Activated CD4-positive, alpha-beta T cell treated with anti-CD3 and anti-CD28 coated beads, Interleukin-2, amount 50 U/mL, for 16 hours (primary cell): ENCODE results near the gene MATN4.

Source experiments
- DNase-seq: peaks from one replicate; pipeline ENCODE4 v3.0.0-alpha.2; 2020

The MATN4 gene

DNA sequence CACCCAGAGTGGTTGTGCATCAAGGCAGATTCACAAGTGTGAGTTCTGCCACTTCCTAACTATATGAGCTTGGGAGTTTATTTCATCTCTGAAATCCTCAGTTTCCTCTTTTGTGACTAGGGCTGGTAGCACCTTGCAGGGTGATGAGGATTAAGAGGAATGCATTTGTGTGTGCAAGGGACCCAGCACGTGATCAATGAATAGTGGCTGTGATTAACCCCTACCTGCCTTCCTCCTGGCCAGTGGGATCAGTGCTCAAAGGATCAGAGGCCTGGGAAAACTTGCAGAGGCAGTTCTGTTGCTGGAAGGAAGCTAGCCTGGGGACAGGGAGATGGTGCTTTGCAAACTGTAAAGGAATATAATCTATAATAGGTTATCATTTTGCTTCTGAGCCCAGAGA, 32.9 kb upstream of the MATN4 start:
- no peak for DNase-seq

DNA sequence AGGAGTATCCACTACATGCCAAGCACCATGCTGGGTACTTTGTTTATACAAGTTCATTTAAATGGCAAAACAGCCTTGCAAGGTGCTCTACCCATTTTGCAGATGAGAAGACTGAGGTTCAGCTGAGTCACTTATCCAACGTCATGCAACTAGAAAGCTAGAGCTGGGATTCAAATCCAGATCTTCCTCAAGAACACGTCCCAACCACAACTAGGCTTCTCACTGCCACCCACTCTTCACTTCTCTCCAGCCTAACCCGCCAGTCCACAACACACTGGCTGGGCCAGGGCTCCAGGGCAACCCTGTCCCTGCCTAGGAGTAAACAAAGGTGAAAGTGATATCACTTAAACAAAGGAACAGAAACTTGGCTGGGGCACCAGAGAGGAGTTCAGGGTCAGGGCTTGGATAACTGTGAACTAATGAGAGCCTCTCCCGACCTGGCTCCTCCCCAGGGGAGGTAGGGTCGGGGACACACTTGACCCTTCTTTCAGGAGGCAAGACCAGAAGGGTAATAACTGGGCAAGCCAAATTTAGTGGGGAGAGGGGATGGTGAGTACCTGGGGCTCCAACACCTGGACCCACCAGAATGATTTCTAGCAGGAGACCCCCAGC, 32.2 kb upstream of the MATN4 start:
- no peak for DNase-seq

DNA sequence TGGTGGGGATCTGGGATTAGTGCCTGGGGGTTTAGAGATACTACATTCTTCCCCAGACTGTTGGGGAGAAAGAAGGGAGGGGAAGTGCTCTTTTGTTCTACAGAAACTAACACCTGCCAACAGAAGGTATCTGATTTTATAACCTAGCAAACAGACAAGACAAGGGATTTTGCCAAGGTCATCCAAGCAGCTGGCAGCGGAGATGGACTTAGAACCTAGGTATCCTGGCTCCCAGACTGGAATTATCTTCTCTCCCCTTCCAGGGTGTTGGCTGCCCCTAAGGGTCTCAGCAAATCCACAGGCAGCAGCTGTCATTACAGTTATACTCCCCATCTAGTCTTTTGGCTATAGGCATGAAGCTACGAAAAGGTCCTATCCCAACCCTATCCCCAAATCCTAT, 31.7 kb upstream of the MATN4 start:
- no peak for DNase-seq

DNA sequence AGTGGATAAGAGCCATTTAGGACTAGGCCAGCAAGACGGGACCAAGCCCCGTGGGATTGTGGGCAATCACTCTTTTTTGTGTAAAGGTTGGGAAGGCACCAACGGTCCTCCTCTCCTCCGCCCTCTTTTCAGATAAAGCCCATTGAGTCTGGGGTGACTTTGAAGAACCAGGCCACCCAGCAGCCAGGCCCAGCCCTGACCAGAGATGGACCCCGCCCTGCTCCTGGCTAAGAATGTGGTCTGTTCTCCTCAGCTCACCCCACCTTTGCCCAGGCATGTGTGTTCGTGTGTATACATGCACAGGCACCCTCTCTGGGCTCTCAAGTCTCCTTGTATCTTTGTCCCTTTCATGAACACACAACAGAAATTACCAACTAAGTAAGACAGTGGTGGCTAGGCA, 31.0 kb upstream of the MATN4 start:
- DNase-seq, result no peak

DNA sequence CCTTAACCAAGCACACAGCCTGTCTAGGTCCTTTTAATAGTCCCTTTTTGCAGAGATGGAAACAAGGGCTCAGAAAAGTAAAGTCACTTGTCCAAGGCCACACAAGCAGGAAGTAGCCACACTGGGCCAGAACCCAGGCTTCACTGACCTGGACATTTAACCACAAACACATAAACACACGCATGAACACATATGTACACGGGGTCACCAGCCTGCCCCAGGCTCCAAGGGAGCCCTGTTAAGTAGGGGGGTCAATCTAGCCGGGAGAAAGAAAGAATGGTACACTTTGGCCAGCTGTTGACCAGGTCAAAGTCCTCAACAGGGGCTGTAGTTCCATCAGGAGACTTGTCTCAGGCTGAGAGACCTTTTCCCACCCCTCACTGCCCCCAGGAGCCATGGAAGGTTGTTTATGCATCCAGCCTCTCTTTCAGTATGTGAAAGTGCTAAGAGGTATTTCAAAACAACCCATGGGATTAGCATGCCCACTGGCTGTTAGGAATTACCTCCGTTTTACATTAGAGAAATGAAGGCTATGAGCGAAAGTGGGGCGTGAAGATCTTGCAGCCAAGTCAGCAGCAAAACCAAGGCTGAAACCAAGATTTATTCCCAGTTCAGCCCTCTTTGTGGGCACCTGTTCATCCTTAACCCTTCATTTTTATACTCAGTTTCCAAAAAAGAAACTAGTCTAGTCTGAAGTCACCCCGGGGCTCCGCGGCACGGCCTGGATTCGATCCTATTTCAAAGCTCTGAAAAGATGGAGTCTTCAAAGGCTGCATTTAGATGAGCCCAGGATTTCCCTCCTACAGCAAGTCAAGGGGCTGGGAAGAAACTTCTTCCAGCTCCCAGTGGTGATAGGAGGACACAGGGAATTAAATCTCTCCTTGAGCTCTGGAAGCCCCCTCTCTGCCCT, 30.3 kb upstream of the MATN4 start:
- DNase-seq, result no peak

DNA sequence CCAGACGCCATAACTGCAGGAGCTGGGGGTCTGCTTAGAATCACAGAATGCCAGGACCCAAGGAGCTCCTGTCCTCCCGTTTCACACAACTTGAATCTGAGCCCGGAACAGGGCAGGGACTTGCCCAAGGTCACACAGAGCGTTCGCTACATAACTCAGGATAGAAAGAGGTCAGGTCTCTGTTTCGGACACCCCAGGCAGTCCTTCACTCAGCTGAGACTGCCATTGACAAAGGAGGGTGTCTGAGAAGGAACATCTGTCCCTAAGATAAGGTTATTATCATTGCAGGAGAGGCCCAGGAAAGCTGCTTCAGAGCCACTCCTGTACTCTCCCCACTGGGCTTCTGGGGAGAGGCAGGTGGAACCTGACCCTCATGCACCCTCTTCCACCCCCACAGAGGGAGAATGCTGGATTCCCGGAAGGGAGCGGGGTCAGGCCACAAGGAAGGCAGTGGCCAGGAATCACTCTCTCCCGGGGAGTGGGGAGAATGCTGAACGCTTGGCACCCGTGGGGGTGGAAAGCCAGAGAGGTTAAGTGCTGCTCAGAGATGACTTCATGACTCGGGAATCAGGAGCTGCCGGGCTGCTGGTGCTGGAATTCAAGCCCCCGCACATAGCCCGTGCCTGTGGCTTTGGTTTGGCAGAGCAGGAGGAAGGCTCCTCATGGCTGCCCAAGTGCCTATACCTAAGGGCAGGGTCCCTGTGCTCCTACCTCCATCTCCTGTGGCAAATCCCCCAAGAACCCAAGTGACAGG, 29.4 kb upstream of the MATN4 start:
- DNase-seq, result no peak

DNA sequence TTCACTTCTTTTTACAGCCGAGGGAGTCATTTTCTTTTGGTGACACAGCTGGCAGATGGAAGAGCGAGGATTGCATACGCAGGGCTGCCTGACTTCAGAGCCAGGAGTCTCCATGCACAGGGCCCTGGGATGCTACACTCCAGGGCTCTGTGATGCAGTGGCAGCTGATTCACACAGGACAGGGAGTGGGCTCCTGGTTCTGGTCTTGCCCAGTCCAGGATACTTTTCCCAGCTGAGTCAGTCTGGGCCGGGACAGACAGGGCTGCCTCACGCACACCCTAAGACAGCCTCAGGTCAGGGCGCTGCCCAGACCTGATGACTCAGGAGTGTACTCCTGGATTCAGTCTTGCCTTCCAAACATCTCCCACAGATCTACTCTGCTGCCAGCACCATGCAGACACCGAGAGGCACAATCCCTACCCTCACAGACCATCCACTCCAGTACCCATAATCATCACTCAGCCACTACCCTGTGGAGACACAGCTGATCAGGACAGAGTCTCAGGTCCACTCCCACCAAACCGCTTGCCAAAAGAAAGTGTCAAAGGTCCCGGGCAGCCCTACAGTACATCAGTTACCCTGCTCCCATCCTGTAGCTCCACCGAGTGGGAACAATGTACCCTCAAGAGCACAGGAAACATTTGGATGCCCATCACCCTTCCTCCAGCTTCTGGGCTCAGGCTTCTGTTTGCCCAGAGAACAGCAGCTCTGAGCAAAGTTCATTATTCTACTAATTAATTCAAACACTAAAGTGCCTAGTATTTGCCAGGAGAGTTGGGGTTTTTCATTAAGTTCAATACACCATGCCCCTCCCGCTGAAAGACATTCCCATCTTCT, 28.6 kb upstream of the MATN4 start:
- DNase-seq, result no peak

DNA sequence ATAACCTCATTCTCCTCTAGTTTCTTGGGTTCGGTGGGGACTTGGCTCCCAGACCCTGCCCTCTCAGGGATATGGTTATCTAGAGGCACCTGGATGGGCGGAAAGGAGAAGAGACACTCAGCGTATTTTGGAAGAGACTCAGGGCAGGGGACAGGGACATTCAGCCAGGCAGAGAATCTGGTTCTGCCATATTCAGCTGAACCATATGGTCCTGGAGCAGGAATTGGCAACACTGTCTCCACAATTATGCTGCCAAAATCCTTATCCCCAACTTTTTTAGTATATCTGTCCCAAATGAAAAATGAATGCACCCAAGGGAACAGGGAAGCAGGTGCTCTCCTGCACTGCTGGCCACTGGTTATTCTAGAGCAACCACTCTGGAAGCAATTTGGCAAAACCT, 22.4 kb upstream of the MATN4 start:
- no peak for DNase-seq

DNA sequence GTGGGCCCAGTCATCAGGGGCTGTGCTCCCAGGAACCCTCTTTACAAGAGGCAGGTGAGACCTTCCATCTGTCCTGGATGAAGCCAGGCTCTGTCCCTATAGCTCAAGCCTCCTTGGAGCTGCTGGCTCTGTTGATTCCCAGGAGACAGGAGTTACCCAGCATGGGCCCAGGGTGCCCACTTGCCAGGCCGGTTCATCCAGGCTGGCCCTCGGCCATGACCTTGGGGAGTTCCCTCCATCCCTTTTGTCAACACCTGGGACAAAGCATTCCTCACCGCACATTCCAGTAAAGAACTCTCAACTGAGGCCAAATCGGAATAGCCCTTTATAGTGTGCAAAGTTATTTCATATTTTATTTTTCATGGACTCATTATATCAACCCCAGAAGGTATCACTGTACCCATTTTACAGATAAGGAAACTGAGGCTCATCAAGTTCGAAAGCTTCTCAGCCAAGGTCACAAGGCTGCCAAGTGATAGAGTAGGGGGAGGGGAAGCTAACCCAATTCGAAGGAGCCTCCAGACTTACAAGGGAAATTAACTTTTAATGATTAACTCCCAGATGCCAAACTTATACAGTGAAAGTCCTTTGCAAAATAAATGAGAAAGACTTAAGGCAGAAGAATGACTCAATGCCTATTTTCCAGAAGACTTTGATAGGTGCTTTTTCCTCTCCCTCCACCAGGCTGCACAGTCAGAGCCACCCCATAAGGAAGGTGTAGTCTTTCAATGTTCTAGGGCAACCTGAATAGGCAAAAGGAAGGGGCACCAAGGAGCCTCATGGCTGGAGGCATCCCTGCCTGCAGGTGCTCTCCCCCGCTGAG, 21.6 kb upstream of the MATN4 start:
- no peak for DNase-seq

DNA sequence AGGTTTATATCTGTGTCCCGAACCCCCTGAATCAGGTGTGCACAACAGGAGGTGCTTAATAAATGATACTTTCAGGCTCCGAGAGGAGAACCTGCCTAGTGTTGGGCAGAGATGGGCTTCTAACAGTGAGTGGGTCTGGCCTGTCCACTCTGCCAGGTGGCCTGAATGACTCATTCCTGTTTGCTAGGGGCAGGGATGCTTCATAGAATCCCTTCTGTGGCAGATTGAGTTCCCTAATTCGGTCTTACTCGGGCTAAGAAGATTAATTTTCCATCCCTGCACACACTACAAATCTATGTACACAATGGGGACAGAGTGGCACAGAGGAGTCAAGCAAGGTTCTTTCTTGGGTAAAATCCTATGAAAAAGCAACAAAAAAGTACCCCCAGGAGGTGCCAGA, 20.4 kb upstream of the MATN4 start:
- DNase-seq, result no peak

DNA sequence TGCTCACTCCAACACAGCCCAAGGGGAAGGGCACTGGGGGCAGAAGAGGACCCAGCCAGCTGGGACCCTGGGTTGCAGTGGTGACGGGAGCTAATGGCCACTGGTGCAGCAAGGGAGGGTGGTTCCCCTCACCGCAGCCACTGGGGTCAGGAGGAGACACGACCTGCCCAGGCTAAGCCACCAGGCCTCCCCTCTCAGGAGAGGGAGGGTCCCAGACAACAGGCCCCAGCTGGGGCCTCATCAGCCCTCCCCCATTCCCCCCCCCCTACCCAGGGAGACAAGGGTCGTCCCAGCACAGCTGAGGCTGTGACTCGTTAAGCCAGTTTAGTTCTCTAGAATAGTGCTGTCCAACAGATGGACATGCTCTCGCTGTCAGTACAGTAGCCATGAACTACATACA, 17.3 kb upstream of the MATN4 start:
- DNase-seq, result no peak

DNA sequence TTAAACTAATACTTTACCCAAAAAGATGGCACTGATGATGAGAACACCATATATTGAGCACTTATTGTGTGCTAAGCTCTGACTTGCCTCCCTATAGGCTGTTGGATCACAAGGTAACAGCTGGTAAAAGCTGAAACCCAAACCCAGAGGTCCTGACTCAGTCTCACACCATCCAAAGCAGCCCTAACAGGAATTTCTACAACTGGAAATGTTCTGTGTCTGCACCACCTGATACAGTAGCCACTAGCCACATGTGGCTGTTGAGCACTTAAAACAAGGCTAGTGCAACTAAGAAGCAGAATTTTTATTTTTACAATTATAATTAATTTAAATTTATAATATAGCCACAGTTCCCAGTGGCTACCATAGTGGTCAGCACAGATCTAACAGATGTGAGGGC, 15.6 kb upstream of the MATN4 start:
- no peak for DNase-seq

DNA sequence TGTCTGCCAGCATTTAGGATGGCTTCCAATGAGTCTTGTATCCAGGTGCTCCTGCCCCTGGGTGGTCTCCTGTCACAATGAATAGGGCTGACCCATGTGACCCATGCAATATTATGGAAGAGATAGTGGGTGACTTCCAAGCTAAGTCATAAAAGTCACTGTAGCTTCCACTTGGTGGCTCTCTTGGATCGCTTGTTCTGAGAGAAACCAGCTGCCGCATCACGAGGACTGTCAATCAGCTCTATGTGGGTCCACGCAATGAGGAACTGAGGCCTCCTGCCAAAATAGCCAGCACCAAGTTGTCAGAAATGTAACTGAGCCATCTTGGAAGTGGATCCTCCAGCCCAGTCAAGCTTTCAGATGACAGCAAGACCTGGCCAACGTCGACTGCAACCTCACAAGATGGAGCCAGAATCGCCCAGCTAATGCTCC, 14.9 kb upstream of the MATN4 start:
- peak; percentile 13 for DNase-seq

DNA sequence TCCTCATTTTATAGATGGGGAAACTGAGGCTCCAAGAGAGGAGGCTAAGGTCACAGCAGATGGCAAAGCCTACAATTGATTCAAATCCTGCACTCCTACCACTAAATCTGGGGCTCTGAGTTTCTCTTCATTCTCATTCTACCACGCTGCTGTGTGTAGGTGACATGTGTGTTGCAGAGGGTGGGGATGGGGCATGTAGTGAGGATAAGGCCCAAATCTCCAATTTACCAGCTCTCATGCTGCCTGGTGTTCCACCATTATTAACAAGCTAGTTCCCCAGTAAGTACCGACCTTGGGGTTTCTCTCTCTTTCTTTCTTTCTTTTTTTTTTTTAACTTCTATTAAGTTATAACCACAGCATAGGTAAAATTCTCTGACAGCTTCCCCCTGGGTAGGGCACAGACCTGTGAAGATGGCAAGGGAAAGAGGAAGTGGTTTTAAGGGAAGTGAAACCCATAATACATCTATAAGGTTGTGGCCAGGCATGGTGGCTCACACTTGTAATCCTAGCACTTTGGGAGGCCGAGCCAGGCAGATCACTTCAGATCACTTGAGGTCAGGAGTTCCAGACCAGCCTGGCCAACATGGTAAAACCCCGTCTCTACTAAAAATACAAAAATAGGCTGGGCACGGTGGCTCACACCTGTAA, 13.0 kb upstream of the MATN4 start:
- DNase-seq, result peak; percentile 60

DNA sequence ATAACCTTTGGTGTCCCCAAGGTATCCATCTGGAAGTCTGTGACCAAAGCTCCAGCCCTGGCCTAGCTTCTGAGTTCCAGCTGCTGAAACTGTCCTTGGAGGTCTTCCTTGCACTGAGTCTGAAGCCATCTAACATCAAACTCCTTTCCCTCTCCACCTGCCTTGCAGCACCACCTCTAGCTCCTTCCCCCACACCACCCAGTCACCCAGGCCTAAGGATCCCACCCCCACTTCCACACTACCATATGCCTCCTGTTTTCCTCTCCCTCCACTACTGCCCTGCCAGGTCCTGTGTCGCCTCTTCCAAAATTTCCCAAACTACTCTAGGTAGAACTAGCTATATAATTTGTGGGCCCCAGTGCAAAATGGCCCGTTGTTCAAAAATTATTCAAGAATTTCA, 10.8 kb upstream of the MATN4 start:
- DNase-seq, result no peak

DNA sequence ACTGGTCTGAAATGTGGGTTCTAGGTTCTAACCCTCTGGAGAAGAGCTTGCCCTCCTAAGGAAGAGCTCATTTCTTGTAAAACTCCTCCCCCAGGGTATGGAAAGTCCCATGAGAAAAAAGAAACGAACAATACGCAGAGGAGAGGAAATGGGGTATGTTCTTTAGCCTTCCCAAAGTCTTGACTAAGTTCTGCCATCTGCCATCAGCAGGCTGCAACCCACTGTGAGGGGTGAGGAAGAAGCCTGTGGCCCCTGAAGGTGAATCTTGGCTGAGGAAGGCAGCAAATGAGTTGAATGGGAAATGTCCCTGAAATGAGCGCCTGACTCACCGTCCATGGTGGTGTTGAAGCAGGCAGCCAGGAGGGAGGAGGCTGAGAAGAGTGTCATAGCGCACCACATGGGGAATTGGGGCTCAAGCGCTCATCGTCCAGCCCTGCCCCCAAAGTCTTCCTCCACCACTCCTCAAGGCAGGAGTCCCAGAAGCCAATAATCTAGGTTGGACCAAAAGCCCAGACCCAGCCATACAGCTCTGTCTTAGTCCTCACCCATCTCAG, 10.4 kb upstream of the MATN4 start:
- DNase-seq, result peak; percentile 24

DNA sequence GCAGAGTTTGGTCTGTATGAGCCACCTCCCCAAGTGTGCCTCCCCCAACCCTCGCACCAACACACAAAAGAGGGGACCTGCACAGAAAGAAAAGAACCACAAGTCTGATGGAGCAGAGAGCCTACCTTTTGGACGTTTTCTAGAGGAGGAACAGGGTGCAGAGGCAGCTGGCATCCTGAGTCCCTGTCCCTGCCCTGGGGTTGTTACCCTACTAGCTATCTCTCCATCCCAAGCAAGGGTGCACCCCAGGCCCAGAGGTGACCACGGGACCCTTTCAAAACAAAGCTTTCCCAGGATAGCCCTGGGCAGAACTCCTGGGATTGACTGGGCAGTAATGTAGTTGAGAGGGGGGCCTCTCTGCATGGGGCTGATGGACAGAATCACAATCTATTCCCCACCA, 9.7 kb upstream of the MATN4 start:
- DNase-seq, result no peak

DNA sequence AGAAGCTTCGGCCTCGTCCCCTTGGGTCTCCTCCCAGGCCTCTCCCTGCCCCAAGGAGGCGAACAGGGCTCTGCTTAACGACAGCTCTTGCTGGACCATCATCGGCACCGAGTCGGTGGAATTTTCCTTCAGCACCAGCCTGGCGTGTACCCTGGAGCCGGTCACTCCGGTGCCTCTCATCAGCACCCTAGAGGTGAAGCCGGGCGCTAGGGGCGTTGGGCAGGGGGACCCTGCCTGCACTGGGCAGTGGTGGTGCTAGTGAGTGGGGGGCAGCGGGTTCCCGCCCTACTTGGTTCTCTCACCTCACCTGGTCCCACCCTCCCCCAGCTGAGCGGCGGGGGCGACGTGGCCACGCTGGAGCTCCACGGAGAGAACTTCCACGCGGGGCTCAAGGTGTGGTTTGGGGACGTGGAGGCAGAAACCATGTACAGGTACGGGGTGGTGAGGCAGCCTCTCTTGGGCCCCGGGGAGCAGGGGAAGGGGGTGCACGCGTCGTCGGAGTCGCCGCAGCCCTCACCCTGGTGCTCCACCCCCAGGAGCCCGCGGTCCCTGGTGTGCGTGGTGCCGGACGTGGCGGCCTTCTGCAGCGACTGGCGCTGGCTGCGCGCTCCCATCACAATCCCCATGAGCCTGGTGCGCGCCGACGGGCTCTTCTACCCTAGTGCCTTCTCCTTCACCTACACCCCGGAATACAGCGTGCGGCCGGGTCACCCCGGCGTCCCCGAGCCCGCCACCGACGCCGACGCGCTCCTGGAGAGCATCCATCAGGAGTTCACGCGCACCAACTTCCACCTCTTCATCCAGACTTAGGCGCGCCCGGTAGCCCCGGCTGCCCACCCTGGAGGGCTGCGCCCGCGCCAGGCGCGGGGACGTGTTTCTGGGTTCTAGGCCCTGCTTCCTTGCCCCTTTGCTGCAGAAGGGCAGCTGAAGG, 8.3 kb upstream of the MATN4 start:
- DNase-seq, result no peak

DNA sequence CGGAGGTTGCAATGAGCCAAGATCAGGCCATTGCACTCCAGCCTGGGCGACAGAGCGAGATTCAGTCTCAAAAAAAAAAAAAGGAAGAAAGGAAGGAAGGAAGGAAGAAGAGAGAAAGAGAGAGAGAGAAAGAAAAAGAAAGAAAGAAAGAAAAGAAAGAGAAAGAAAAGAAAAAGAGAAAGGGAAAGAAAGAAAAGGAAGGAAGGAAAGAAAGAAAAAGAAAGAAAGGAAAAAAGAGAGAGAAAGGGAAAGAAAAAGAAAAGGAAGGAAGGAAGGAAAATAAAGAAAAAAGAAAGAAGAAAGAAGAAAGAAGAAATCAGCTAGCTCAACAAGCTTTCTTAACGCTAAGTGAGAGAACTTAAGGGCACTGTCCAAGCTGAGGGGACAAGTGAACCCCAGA, 7.6 kb upstream of the MATN4 start:
- no peak for DNase-seq

DNA sequence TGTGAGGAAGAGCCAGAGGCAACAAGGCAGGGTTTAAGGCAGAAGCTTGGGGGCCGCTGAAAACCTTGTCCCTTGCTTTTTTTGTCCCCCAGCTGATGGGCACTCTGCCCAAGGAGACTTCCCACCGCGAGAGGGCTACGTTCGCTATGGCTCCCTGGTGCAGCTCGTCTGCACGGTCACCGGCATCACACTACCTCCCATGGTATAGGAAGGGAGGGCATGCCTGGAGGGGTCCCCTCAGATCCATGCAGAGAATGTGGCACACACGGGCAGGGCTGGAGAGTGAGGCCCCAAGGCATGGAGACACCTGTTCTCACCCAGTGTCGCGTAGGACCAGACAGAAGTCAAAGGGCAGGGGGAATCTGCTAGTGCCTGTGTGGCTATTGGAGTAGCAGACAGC, 5.8 kb upstream of the MATN4 start:
- no peak for DNase-seq
